H9 (cell line): ENCODE results near the gene ZNF627. TPM values are rescaled to one million over a fixed set of nuclear protein-coding genes. Genes with fewer than 3 reads are reported as not detected.

Experiments used
- DNase-seq: peaks from one replicate; pipeline ENCODE4 v3.0.0-alpha.2; 2017
- H2AFZ ChIP-seq: one replicate; pipeline ENCODE4 v1.6.1; 2013; ENCODE audit warnings: mild to moderate bottlenecking, low read length, control low read depth, moderate library complexity
- H2AK5ac ChIP-seq: 2 replicates; pipeline ENCODE4 v1.6.1; 2013; ENCODE audit warnings: low read length, control low read depth, mixed read lengths; ENCODE audit not compliant: insufficient read length
- H2BK120ac ChIP-seq: one replicate; pipeline ENCODE4 v1.6.1; 2013; ENCODE audit warnings: low read depth, mild to moderate bottlenecking, low read length, control low read depth, inconsistent platforms; ENCODE audit not compliant: poor library complexity, severe bottlenecking
- H2BK12ac ChIP-seq: 2 replicates; pipeline ENCODE4 v1.6.1; 2013; ENCODE audit warnings: low read length, control low read depth, mixed read lengths, low read depth; ENCODE audit not compliant: insufficient read length
- H2BK15ac ChIP-seq: 2 replicates; pipeline ENCODE4 v1.6.1; 2013; ENCODE audit warnings: low read depth, low read length, control low read depth
- H2BK20ac ChIP-seq: one replicate; pipeline ENCODE4 v1.6.1; 2013; ENCODE audit warnings: low read depth, mild to moderate bottlenecking, low read length, control low read depth, inconsistent platforms; ENCODE audit not compliant: poor library complexity, severe bottlenecking
- H2BK5ac ChIP-seq: 2 replicates; pipeline ENCODE4 v1.6.1; 2013; ENCODE audit warnings: low read length, control low read depth, mixed read lengths; ENCODE audit not compliant: insufficient read length
- H3K14ac ChIP-seq: 2 replicates; pipeline ENCODE4 v1.6.1; 2013; ENCODE audit warnings: low read length, control low read depth; ENCODE audit not compliant: insufficient read depth
- H3K18ac ChIP-seq: 2 replicates; pipeline ENCODE4 v1.6.1; 2013; ENCODE audit warnings: low read depth, mild to moderate bottlenecking, mixed read lengths, low read length, control low read depth; ENCODE audit not compliant: insufficient read length
- H3K23ac ChIP-seq: 2 replicates; pipeline ENCODE4 v1.6.1; 2013; ENCODE audit warnings: low read length, control low read depth, mixed read lengths, low read depth; ENCODE audit not compliant: insufficient read length
- H3K23me2 ChIP-seq: 2 replicates; pipeline ENCODE4 v1.6.1; 2013; ENCODE audit warnings: low read depth, mild to moderate bottlenecking, mixed read lengths, low read length, control low read depth; ENCODE audit not compliant: insufficient read length, poor library complexity, severe bottlenecking
- H3K27ac ChIP-seq: 2 replicates; pipeline ENCODE4 v1.5.1; 2013; ENCODE audit warnings: low read length, control low read depth, mixed read lengths, low read depth; ENCODE audit not compliant: insufficient read length
- H3K27me3 ChIP-seq: 2 replicates; pipeline ENCODE4 v1.6.1; 2013; ENCODE audit warnings: low read length, control low read depth, inconsistent platforms; ENCODE audit not compliant: insufficient read depth
- H3K4ac ChIP-seq: 2 replicates; pipeline ENCODE4 v1.6.1; 2013; ENCODE audit warnings: low read depth, mild to moderate bottlenecking, control low read depth, inconsistent platforms, low read length, moderate library complexity
- H3K4me1 ChIP-seq: 2 replicates; pipeline ENCODE4 v1.6.1; 2013; ENCODE audit warnings: low read length, control low read depth, inconsistent platforms; ENCODE audit not compliant: insufficient read depth
- H3K4me2 ChIP-seq: 2 replicates; pipeline ENCODE4 v1.6.1; 2013; ENCODE audit warnings: low read length, control low read depth, mixed read lengths; ENCODE audit not compliant: insufficient read length, insufficient read depth
- H3K56ac ChIP-seq: 2 replicates; pipeline ENCODE4 v1.6.1; 2013; ENCODE audit warnings: low read depth, mild to moderate bottlenecking, mixed read lengths, low read length, control low read depth; ENCODE audit not compliant: insufficient read length
- H3K79me1 ChIP-seq: 2 replicates; pipeline ENCODE4 v1.6.1; 2013; ENCODE audit warnings: low read depth, mild to moderate bottlenecking, moderate library complexity, low read length, control low read depth, inconsistent platforms; ENCODE audit not compliant: insufficient read depth, poor library complexity, severe bottlenecking
- H3K79me2 ChIP-seq: 2 replicates; pipeline ENCODE4 v1.6.1; 2013; ENCODE audit warnings: low read length, control low read depth, inconsistent platforms; ENCODE audit not compliant: insufficient read depth
- H3K9ac ChIP-seq: 2 replicates; pipeline ENCODE4 v1.6.1; 2013; ENCODE audit warnings: low read length, control low read depth, mixed read lengths; ENCODE audit not compliant: insufficient read length; ENCODE audit errors: extremely low read depth
- H3K9me3 ChIP-seq: one replicate; pipeline ENCODE4 v1.6.1; 2013; ENCODE audit warnings: low read depth, low read length, inconsistent platforms; ENCODE audit not compliant: control insufficient read depth
- H3T11ph ChIP-seq: one replicate; pipeline ENCODE4 v1.6.1; 2013; ENCODE audit warnings: mild to moderate bottlenecking, low read length, control low read depth, inconsistent platforms
- H4K20me1 ChIP-seq: one replicate; pipeline ENCODE4 v1.6.1; 2013; ENCODE audit not compliant: control insufficient read depth, insufficient read length, insufficient read depth
- H4K5ac ChIP-seq: 2 replicates; pipeline ENCODE4 v1.6.1; 2013; ENCODE audit warnings: low read depth, mild to moderate bottlenecking, mixed read lengths, low read length, control low read depth; ENCODE audit not compliant: insufficient read length
- H4K8ac ChIP-seq: replicated peaks from 2 replicates; pipeline ENCODE4 v1.6.1; 2013; ENCODE audit warnings: low read length, control low read depth, mixed read lengths, low read depth; ENCODE audit not compliant: insufficient read length
- H4K91ac ChIP-seq: 2 replicates; pipeline ENCODE4 v1.6.1; 2013; ENCODE audit warnings: low read depth, mild to moderate bottlenecking, moderate library complexity, mixed read lengths, low read length, control low read depth; ENCODE audit not compliant: insufficient read length
- H3K27ac Mint-ChIP-seq, 3 experiments: 2 replicates in 2 of 3; 3 replicates in 1 of 3; pipeline ENCODE4 v1.8.0; 2020 to 2021; ENCODE audit warnings: mixed read lengths in 3 of 3, mild to moderate bottlenecking in 1 of 3, moderate library complexity in 1 of 3
- H3K27me3 Mint-ChIP-seq: 2 replicates; pipeline ENCODE4 v1.8.0; 2021; ENCODE audit warnings: low read depth, mild to moderate bottlenecking, moderate library complexity, mixed read lengths
- H3K36me3 Mint-ChIP-seq, 3 experiments: 2 replicates in 2 of 3; 3 replicates in 1 of 3; pipeline ENCODE4 v1.8.0; 2020 to 2021; ENCODE audit warnings: low read depth in 3 of 3, mixed read lengths in 3 of 3; ENCODE audit not compliant: insufficient read depth in 1 of 3
- H3K4me1 Mint-ChIP-seq, 2 experiments: 2 replicates each; pipeline ENCODE4 v1.8.0; 2020; ENCODE audit warnings: mixed read lengths in 2 of 2
- H3K4me3 Mint-ChIP-seq, 2 experiments: 2 replicates in 1 of 2; 3 replicates in 1 of 2; pipeline ENCODE4 v1.8.0; 2020 to 2021; ENCODE audit warnings: mild to moderate bottlenecking in 2 of 2, mixed read lengths in 2 of 2, moderate library complexity in 1 of 2
- H3K9me3 Mint-ChIP-seq, 2 experiments: 2 replicates in 1 of 2; 3 replicates in 1 of 2; pipeline ENCODE4 v1.8.0; 2020; ENCODE audit warnings: mild to moderate bottlenecking in 2 of 2, mixed read lengths in 2 of 2, moderate library complexity in 1 of 2
- WGBS: extraction: QIAGEN DNeasy Blood & Tissue Kit; methylation state at CpG from one replicate; pipeline ENCODE4 v1.1.7; 2013; ENCODE audit warnings: missing lambda C conversion rate, low lambda C conversion rate, mixed read lengths; ENCODE audit not compliant: insufficient read length; ENCODE audit errors: extremely low coverage; 5-methylcytosine and 5-hydroxymethylcytosine counted together
- total RNA-seq: library from RNA; stranded (reverse); gene quantifications from 2 replicates; pipeline ENCODE4 v1.2.1, GENCODE V29; 2021
- TF ChIP-seq, protein P1 (sequence below): fragments of 200-600 bp; sonication (generic); conservative IDR thresholded peaks from 3 replicates; pipeline ENCODE4 v1.8.0; 2021; ENCODE audit warnings: antibody characterized with exemption, mild to moderate bottlenecking

Gene ZNF627
- total RNA-seq, 1 experiment from 2014 or later = 12.8 TPM

DNA sequence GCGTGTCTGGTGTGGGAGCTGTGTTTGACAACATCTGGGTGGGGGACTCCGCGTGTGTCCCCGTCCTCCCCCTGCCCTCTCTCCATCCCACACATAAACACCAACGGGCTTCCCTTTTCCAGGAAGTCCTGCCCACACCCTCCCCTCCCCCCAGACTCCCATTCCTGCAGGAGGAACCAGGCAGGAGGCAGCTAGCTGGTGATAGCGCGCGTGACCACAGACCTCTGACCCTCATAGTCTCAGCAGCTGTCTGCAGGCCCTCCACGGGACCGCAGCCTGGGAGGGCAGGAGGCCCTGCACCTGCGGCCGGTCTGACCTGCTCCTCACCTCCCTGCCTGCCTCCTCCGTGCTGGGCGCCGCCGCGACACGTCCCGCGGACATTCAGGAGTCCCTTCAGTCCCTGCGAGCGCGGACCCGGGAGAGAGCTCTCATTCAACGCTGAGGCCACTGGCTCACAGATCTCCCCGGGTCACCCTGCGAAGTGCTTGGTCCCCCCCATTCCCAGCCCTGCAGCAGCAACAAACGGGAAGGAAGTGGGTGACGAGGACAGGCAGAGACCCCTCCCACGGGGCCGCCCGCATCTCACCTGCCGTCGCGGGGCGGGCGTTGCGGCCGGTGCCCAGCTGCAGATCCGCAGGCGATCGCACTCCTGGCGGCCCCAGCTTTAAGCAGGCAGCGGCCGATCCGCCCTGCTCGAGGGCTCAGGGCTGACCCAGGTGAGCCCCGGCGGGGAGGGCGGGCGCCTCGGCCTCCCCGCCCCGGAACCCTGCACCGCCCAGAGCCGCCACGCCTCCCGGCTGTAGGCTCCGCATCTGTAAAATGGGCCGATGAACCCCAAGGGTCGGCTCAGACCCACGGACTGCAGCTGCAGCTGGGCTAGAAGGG lies 18.8 kb upstream of the ZNF627 start:
- no peaks in the 10 kb centered on the region for H3K79me2 ChIP-seq
- no peak overlapping the region for H4K91ac ChIP-seq
- H3K18ac ChIP-seq = no peak overlapping the region
- H3K23ac ChIP-seq = no peak overlapping the region
- H3K27me3 Mint-ChIP-seq = peaks cover 6% of the 10 kb centered on the region
- H3K27me3 ChIP-seq = no peaks in the 10 kb centered on the region
- peaks cover 0 to 4% of the 10 kb centered on the region in 2 experiments; a peak in 3 of 4 replicates for H3K4me1 Mint-ChIP-seq
- H3K4me3 Mint-ChIP-seq = peak overlapping the region; percentile 29 to 39; a peak in 3 of 5 replicates
- no peak overlapping the region for H3K27ac Mint-ChIP-seq
- peak overlapping the region; percentile 29 for H3K4me2 ChIP-seq
- peak overlapping the region; percentile 28; the same call in 1 of the 2 replicates for H3K14ac ChIP-seq
- TF ChIP-seq, protein P1, sequence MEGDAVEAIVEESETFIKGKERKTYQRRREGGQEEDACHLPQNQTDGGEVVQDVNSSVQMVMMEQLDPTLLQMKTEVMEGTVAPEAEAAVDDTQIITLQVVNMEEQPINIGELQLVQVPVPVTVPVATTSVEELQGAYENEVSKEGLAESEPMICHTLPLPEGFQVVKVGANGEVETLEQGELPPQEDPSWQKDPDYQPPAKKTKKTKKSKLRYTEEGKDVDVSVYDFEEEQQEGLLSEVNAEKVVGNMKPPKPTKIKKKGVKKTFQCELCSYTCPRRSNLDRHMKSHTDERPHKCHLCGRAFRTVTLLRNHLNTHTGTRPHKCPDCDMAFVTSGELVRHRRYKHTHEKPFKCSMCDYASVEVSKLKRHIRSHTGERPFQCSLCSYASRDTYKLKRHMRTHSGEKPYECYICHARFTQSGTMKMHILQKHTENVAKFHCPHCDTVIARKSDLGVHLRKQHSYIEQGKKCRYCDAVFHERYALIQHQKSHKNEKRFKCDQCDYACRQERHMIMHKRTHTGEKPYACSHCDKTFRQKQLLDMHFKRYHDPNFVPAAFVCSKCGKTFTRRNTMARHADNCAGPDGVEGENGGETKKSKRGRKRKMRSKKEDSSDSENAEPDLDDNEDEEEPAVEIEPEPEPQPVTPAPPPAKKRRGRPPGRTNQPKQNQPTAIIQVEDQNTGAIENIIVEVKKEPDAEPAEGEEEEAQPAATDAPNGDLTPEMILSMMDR = no peak
- no peaks in the 10 kb centered on the region for H3K9me3 Mint-ChIP-seq
- no peak overlapping the region for H3K4ac ChIP-seq
- no peak overlapping the region for H2BK12ac ChIP-seq
- H2BK120ac ChIP-seq = no peak overlapping the region
- H3K4me1 ChIP-seq = no peaks in the 10 kb centered on the region
- no CpG with 5 or more reads among the region's 62 CpGs for WGBS
- H3K79me1 ChIP-seq = no peaks in the 10 kb centered on the region
- no peaks in the 10 kb centered on the region for H3K9me3 ChIP-seq
- H3K56ac ChIP-seq = no peak overlapping the region
- no peak overlapping the region for H3K9ac ChIP-seq
- no peaks in the 10 kb centered on the region for H4K20me1 ChIP-seq
- peaks cover 4% of the 10 kb centered on the region for H3K23me2 ChIP-seq
- no peak overlapping the region for H3T11ph ChIP-seq
- H2AFZ ChIP-seq = no peak overlapping the region
- no peaks in the 10 kb centered on the region for H3K36me3 Mint-ChIP-seq
- no peak overlapping the region for H3K27ac ChIP-seq
- H2BK5ac ChIP-seq = no peak overlapping the region
- H2BK20ac ChIP-seq = no peak overlapping the region
- no peak overlapping the region for H4K5ac ChIP-seq
- no peak overlapping the region for H2AK5ac ChIP-seq
- no peak overlapping the region for H4K8ac ChIP-seq
- no peak overlapping the region for H2BK15ac ChIP-seq
- DNase-seq = peak; percentile 56
